Mucosa of descending colon (tissue), 3 donors: ENCODE data around the gene MUSTN1. TPM values are rescaled to one million over a fixed set of nuclear protein-coding genes. Genes with fewer than 3 reads are reported as not detected.

Source experiments
- ATAC-seq: fragments of 200-7000 bp; cut with Tn5 transposase; one replicate; pipeline ENCODE4 v1.9.1; 2020; ENCODE audit warnings: mild to moderate bottlenecking, moderate library complexity
- DNase-seq, 3 donors: peaks; one replicate each; pipeline ENCODE4 v3.0.0-alpha.2; 2020
- H3K36me3 ChIP-seq: fragments of 200-600 bp; one replicate; pipeline ENCODE4 v1.8.0; 2021; ENCODE audit warnings: low read depth, mild to moderate bottlenecking
- H3K4me1 ChIP-seq: fragments of 200-600 bp; one replicate; pipeline ENCODE4 v1.8.0; 2021; ENCODE audit warnings: low read depth, mild to moderate bottlenecking
- H3K4me3 ChIP-seq: fragments of 200-600 bp; one replicate; pipeline ENCODE4 v1.8.0; 2021; ENCODE audit warnings: mild to moderate bottlenecking
- H3K9me3 ChIP-seq: fragments of 200-600 bp; one replicate; pipeline ENCODE4 v1.8.0; 2021; ENCODE audit warnings: mild to moderate bottlenecking
- CTCF ChIP-seq: fragments of 200-600 bp; IDR thresholded peaks from one replicate; pipeline ENCODE4 v1.8.0; 2022; ENCODE audit warnings: antibody characterized with exemption, mild to moderate bottlenecking
- intact Hi-C, 2 donors: fragments of 100-400 bp; cut with DNase I in 1 of 2; cut with micrococcal nuclease in 1 of 2; formaldehyde crosslinking; loops; one replicate each; pipeline versions ENCODE4 v1.11.0 to v1.11.1; 2022; cut with DNase I, micrococcal nuclease
- total RNA-seq, 3 donors: library from RNA; stranded (reverse); fragmentation: NEBNext Ultra II Directional in 2 of 3; extraction: Animal tissue kit (Norgen Biotek cat#: 25700) in 2 of 3; gene quantifications; one replicate each; pipeline versions ENCODE4 v1.2.1 to v1.2.4, GENCODE V29; 2021 to 2023
- donor health status: DM: no; HTN: no; CAD: no; lungs with moderate emphysema.
- donor health status: DM: no; HTN: no; CAD: no.
- donor health status: DM: no; HTN: yes; CAD: no.

The MUSTN1 gene
- total RNA-seq, 3 donors from 2014 or later, result 1.9 to 5.3 (median 4.0) TPM

- intact Hi-C loops, result no loop called here
- no peak for ATAC-seq
- TF ChIP-seq CTCF, result no peak
Observed at GRCh38 chr3:52879581-52879980, 44.8 kb upstream of the MUSTN1 start.

DNA sequence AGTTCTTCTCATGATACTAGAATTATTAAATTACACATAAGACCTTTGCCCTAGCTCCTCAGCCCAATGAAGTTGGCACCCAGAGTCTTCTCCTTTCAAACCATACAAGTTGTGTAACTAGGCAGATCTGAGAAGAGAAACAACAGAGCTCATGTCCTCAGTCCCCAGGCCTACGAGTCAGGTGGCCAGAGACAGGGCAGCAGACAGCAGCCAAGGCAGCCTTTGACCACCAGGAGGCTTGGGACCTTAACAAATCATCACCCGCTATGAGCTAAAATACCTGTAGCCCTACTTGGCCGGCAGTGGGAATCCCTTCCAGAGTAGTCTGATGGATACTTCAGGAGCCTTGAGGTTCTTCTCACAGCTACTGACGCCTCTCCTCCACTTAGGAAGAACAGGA lies 44.3 kb upstream of the MUSTN1 start:
- ATAC-seq (no peak), DNase-seq (no peak)
- Histone ChIP-seq H3K4me1 (peaks cover 4% of the 10 kb centered on the region), H3K4me3 (no peak overlapping the region), H3K9me3 (no peaks in the 10 kb centered on the region), H3K36me3 (no peaks in the 10 kb centered on the region)
- intact Hi-C loops, result no loop called here
- TF ChIP-seq CTCF, result no peak

More at GRCh38 chr3:52879581-52879980, 44.8 kb upstream of the MUSTN1 start:
- Histone ChIP-seq H3K36me3 (no peaks in the 10 kb centered on the region), H3K4me1 (peaks cover 1% of the 10 kb centered on the region), H3K4me3 (no peak overlapping the region), H3K9me3 (no peaks in the 10 kb centered on the region)
- DNase-seq, result no peak

GRCh38 chr3:52877085-52877484 lies 42.3 kb upstream of the MUSTN1 start:
- H3K36me3 ChIP-seq, result no peaks in the 10 kb centered on the region
- no peak for TF ChIP-seq CTCF
- no peak for DNase-seq
- no peak for ATAC-seq
- H3K4me1 ChIP-seq, result peaks cover 8% of the 10 kb centered on the region
- H3K4me3 ChIP-seq, result no peak overlapping the region
- no peaks in the 10 kb centered on the region for H3K9me3 ChIP-seq
- intact Hi-C loops, result no loop called here

DNA sequence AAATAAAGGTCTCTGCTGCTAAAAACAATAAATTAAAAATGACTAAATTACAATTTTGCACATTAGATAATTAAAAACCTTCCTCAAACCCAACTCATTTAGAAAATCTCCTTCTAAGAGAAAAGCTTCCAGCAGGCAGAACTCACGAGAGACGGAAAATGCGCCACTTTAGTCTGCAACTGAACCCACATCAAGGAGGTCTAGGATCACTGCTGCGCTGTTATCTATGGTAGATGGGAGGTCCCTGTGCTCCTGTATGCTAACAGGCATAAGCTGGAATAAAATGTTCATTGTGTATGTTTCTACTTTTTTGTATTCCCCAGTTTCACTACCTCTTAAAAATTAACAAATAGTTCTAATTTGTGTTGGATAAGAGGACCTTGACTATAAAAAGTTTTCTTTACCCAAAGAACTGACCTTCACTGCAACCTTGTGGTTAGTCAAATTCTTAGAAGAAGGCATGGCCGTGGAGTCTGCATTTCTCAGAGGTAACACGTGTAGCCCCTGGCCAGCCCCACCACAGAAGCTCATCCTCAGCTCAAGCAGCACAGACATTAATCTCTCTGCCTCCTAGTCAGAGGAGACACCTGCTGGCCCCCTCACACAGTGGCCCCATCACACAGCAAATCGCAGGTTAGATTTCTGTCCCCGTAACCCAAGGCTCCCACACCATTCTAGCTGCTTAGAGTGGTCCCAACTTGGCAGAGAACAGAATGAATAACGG lies 40.2 kb upstream of the MUSTN1 start:
- DNase-seq (no peak), ATAC-seq (no peak)
- peaks cover 8% of the 10 kb centered on the region for H3K4me1 ChIP-seq
- H3K9me3 ChIP-seq, result no peaks in the 10 kb centered on the region
- intact Hi-C loops, result no loop called here
- no peak overlapping the region for H3K4me3 ChIP-seq
- H3K36me3 ChIP-seq, result no peaks in the 10 kb centered on the region
- no peak for TF ChIP-seq CTCF

GRCh38 chr3:52874160-52874701 lies 39.4 kb upstream of the MUSTN1 start:
- no peaks in the 10 kb centered on the region for H3K9me3 ChIP-seq
- no peak overlapping the region for H3K4me3 ChIP-seq
- H3K4me1 ChIP-seq, result peaks cover 8% of the 10 kb centered on the region
- DNase-seq, result no peak
- ATAC-seq, result peak; percentile 48
- intact Hi-C loops, result no loop called here
- no peak for TF ChIP-seq CTCF
- H3K36me3 ChIP-seq, result no peaks in the 10 kb centered on the region
